Gastrocnemius medialis (tissue), 4 donors: ENCODE data around the gene ZNF503. TPM values are rescaled to one million over a fixed set of nuclear protein-coding genes. Genes with fewer than 3 reads are reported as not detected.

Source experiments
- ATAC-seq, 2 donors: fragments of 150-250 bp; one replicate each; pipeline ENCODE4 v1.9.1; 2016
- DNase-seq, 2 donors: peaks; one replicate each; pipeline ENCODE4 v3.0.0-alpha.2; 2019
- H3K27ac ChIP-seq, 4 donors: fragments of 200-600 bp; sonication (generic); 1 replicate in 1 of 4; 2 replicates in 3 of 4; pipeline ENCODE4 v1.5.1; 2016 to 2018; ENCODE audit warnings: mild to moderate bottlenecking in 2 of 4, moderate library complexity in 1 of 4
- H3K27me3 ChIP-seq, 3 donors: fragments of 200-600 bp; sonication (generic) in 2 of 3; 1 replicate in 1 of 3; 2 replicates in 2 of 3; pipeline versions ENCODE4 v1.5.1 to v1.6.0; 2016 to 2019; ENCODE audit warnings: mild to moderate bottlenecking in 1 of 3, moderate library complexity in 1 of 3
- H3K36me3 ChIP-seq, 2 donors: fragments of 200-600 bp; sonication (generic) in 1 of 2; one replicate each; pipeline ENCODE4 v1.5.1; 2017 to 2018
- H3K4me1 ChIP-seq, 2 donors: fragments of 200-600 bp; sonication (generic) in 1 of 2; one replicate each; pipeline ENCODE4 v1.5.1; 2016 to 2017; ENCODE audit warnings: mild to moderate bottlenecking in 2 of 2
- H3K4me3 ChIP-seq, 4 donors: fragments of 200-600 bp; sonication (generic) in 3 of 4; 1 replicate in 1 of 4; 2 replicates in 3 of 4; pipeline ENCODE4 v1.5.1; 2016 to 2019; ENCODE audit warnings: mild to moderate bottlenecking in 2 of 4
- H3K9me3 ChIP-seq, 3 donors: fragments of 200-600 bp; sonication (generic) in 2 of 3; 1 replicate in 1 of 3; 2 replicates in 2 of 3; pipeline ENCODE4 v1.5.1; 2016 to 2019
- CTCF ChIP-seq, 5 experiments: fragments of 450-650 bp in 3 of 5; fragments of 200-600 bp in 2 of 5; sonication (generic) in 2 of 5; IDR thresholded peaks in 4 of 5; conservative IDR thresholded peaks in 1 of 5; 1 replicate in 4 of 5; 2 replicates in 1 of 5; pipeline ENCODE4 v1.5.1; 2016 to 2019; ENCODE audit warnings: antibody characterized with exemption in 5 of 5, mild to moderate bottlenecking in 3 of 5, moderate library complexity in 3 of 5
- POLR2A ChIP-seq, 2 donors: fragments of 450-650 bp; IDR thresholded peaks; one replicate each; pipeline ENCODE4 v1.6.1; 2017; ENCODE audit warnings: antibody characterized with exemption in 2 of 2, mild to moderate bottlenecking in 2 of 2, moderate library complexity in 2 of 2
- in situ Hi-C, 4 donors: fragments of 200-750 bp; cut with MboI; loops; one replicate each; pipeline versions ENCODE4 v1.15.0 to v1.8.0; 2017; ENCODE audit warnings: low sequenced_read_pairs in 4 of 4
- intact Hi-C: fragments of 100-400 bp; cut with DNase I; formaldehyde crosslinking; loops from one replicate; pipeline ENCODE4 v1.15.1; 2023; ENCODE audit warnings: low total_unique reads
- total RNA-seq, 4 donors: library from RNA; depleted of rRNA; stranded (reverse); fragments of >200 nt; gene quantifications; one replicate each; pipeline versions ENCODE4 v1.1.0 to v1.2.3, GENCODE V29; 2016

Gene ZNF503
- total RNA-seq, 4 donors from 2014 or later = 1.7 to 2.0 (median 1.8) TPM

GRCh38 chr10:75436896-75437295 lies 35.3 kb upstream of the ZNF503 start:
- no peaks in the 10 kb centered on the region for H3K9me3 ChIP-seq
- no peak overlapping the region for H3K27ac ChIP-seq
- no peaks in the 10 kb centered on the region for H3K36me3 ChIP-seq
- ATAC-seq (no peak), DNase-seq (no peak)
- peaks cover 0 to 13% (median 5%) of the 10 kb centered on the region in 3 donors for H3K27me3 ChIP-seq
- intact Hi-C loops (no loop called here), in situ Hi-C loops (no loop called here)
- H3K4me3 ChIP-seq = no peak overlapping the region
- TF ChIP-seq POLR2A (IDR thresholded peaks at IDR 0.05) = no peak
- no peak for TF ChIP-seq CTCF (IDR thresholded peaks at IDR 0.05 in 4 of 5, conservative IDR thresholded peaks at IDR 0.05 in 1 of 5)
- no peaks in the 10 kb centered on the region for H3K4me1 ChIP-seq

GRCh38 chr10:75435291-75435690 lies 33.7 kb upstream of the ZNF503 start:
- no peak for ATAC-seq
- in situ Hi-C loops = no loop called here
- H3K4me1 ChIP-seq = peaks cover 0 to 3% of the 10 kb centered on the region in 2 donors
- no peaks in the 10 kb centered on the region for H3K36me3 ChIP-seq
- TF ChIP-seq CTCF (IDR thresholded peaks at IDR 0.05 in 4 of 5, conservative IDR thresholded peaks at IDR 0.05 in 1 of 5) (no peak), POLR2A (IDR thresholded peaks at IDR 0.05) (no peak)
- intact Hi-C loops = no loop called here
- H3K27ac ChIP-seq = no peak overlapping the region
- H3K4me3 ChIP-seq = no peak overlapping the region
- DNase-seq = no peak
- H3K27me3 ChIP-seq = peaks cover 0 to 13% (median 5%) of the 10 kb centered on the region in 3 donors
- H3K9me3 ChIP-seq = no peaks in the 10 kb centered on the region

GRCh38 chr10:75434291-75434690 lies 32.7 kb upstream of the ZNF503 start:
- TF ChIP-seq POLR2A (IDR thresholded peaks at IDR 0.05) = no peak
- TF ChIP-seq CTCF (IDR thresholded peaks at IDR 0.05 in 4 of 5, conservative IDR thresholded peaks at IDR 0.05 in 1 of 5) = no peak
- in situ Hi-C loops = no loop called here
- no peak for DNase-seq

GRCh38 chr10:75433216-75433615 lies 31.7 kb upstream of the ZNF503 start:
- intact Hi-C loops = no loop called here

More at GRCh38 chr10:75434291-75434690, 32.7 kb upstream of the ZNF503 start:
- Histone ChIP-seq H3K9me3 (no peaks in the 10 kb centered on the region), H3K36me3 (no peaks in the 10 kb centered on the region), H3K4me3 (no peak overlapping the region), H3K27me3 (peaks cover 0 to 13% (median 5%) of the 10 kb centered on the region in 3 donors), H3K27ac (no peak overlapping the region), H3K4me1 (peaks cover 0 to 3% of the 10 kb centered on the region in 2 donors)
- no peak for ATAC-seq
- intact Hi-C loops = no loop called here

More at GRCh38 chr10:75433216-75433615, 31.7 kb upstream of the ZNF503 start:
- TF ChIP-seq CTCF (IDR thresholded peaks at IDR 0.05 in 4 of 5, conservative IDR thresholded peaks at IDR 0.05 in 1 of 5) (no peak), POLR2A (IDR thresholded peaks at IDR 0.05) (no peak)
- no peaks in the 10 kb centered on the region for H3K36me3 ChIP-seq
- H3K27ac ChIP-seq = no peak overlapping the region
- ATAC-seq (no peak), DNase-seq (no peak)
- in situ Hi-C loops = no loop called here
- peaks cover 0 to 13% (median 5%) of the 10 kb centered on the region in 3 donors for H3K27me3 ChIP-seq
- H3K4me1 ChIP-seq = peaks cover 0 to 3% of the 10 kb centered on the region in 2 donors
- no peak overlapping the region for H3K4me3 ChIP-seq
- H3K9me3 ChIP-seq = no peaks in the 10 kb centered on the region
